Omental fat pad (tissue), 4 donors: ENCODE data around the gene SLC15A3. TPM values are rescaled to one million over a fixed set of nuclear protein-coding genes. Genes with fewer than 3 reads are reported as not detected.

Experiments
- ATAC-seq: fragments of 150-250 bp; one replicate; pipeline ENCODE4 v1.9.1; 2016; ENCODE audit warnings: mild to moderate bottlenecking, moderate library complexity; ENCODE audit not compliant: low FRiP score
- DNase-seq: peaks from one replicate; pipeline ENCODE4 v3.0.0-alpha.2; 2019; ENCODE audit warnings: low spot score
- total RNA-seq, 4 donors: library from RNA; depleted of rRNA; stranded (reverse); fragments of >200 nt; gene quantifications; one replicate each; pipeline ENCODE4 v1.1.0, GENCODE V29; 2016
- TF ChIP-seq, protein P1 (sequence below), 3 donors: fragments of 450-650 bp; IDR thresholded peaks; one replicate each; pipeline ENCODE4 v1.5.1; 2016 to 2017; ENCODE audit warnings: antibody characterized with exemption in 3 of 3, mild to moderate bottlenecking in 3 of 3, moderate library complexity in 2 of 3

SLC15A3 gene
- total RNA-seq, 4 donors from 2014 or later: 17.6 to 56.0 (median 32.3) TPM

DNA sequence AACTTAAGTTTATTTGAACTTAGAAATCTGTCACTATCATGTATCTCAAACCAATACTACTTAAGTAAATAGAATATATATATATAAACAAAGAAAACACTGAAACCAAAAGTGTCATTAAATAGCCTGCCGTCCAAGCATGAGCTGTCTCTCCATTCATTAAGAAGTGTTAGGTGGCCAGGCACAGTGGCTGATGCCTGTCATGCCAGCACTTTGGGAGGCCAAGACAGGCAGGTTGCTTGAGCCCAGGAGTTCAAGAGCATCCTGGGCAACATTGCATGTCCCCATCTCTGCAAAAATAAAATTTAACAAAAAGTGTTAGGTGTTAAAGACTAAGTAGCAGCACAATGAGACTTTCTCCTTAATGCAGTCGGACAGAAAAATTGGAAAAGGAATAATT lies 33.5 kb upstream of the SLC15A3 start:
- TF ChIP-seq, protein P1, sequence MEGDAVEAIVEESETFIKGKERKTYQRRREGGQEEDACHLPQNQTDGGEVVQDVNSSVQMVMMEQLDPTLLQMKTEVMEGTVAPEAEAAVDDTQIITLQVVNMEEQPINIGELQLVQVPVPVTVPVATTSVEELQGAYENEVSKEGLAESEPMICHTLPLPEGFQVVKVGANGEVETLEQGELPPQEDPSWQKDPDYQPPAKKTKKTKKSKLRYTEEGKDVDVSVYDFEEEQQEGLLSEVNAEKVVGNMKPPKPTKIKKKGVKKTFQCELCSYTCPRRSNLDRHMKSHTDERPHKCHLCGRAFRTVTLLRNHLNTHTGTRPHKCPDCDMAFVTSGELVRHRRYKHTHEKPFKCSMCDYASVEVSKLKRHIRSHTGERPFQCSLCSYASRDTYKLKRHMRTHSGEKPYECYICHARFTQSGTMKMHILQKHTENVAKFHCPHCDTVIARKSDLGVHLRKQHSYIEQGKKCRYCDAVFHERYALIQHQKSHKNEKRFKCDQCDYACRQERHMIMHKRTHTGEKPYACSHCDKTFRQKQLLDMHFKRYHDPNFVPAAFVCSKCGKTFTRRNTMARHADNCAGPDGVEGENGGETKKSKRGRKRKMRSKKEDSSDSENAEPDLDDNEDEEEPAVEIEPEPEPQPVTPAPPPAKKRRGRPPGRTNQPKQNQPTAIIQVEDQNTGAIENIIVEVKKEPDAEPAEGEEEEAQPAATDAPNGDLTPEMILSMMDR (IDR thresholded peaks at IDR 0.05): no peak
- no peak for ATAC-seq

GRCh38 chr11:60984636-60985035 lies 32.7 kb upstream of the SLC15A3 start:
- ATAC-seq (no peak), DNase-seq (no peak)
- TF ChIP-seq, protein P1 (IDR thresholded peaks at IDR 0.05): no peak

More for the DNA sequence above, 33.5 kb upstream of the SLC15A3 start:
- DNase-seq: no peak

DNA sequence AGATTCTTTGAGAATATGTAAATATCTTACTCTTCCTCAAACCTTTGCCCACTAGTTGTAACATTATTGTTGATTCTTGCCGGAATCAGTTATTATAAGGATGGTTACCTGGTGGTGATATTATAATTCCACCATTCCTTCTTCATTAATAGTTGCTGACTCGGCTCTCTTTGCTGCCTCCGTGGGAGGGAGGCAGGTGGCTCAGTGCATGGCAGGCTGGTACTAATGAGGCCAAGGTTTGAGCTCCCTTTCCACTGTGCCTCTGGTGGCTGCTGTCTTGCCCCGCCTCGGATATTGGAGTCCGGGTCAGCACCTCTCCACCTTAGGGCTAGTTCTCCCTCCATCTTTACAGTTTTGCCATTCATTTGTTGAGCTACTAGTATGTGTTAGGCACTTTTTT lies 32.2 kb upstream of the SLC15A3 start:
- ATAC-seq: no peak
- TF ChIP-seq, protein P1 (IDR thresholded peaks at IDR 0.05): no peak
- no peak for DNase-seq

DNA sequence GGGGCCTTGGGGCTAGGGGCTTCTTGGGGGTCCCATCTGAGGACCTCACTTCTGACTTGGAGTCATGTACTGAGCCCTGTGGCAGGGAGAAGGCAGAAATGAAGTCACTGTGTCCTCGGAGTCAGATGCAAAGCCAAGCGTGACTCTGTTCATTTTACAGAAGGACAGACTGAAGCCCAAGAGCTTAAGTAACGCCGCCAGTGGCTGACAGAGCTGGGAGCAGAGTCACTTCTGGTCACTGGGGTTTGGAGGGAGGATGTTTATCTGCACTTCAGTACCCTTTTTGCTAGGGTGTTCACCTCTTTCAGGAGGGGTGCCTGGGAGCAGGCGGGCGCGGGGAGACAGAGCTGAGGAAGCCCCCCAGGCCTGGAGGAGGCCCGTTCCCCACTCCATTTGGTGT lies 30.2 kb upstream of the SLC15A3 start:
- TF ChIP-seq, protein P1 (IDR thresholded peaks at IDR 0.05): no peak

GRCh38 chr11:60981515-60981914 lies 29.5 kb upstream of the SLC15A3 start:
- DNase-seq (no peak), ATAC-seq (no peak)
- TF ChIP-seq, protein P1 (IDR thresholded peaks at IDR 0.05): no peak

More for the DNA sequence above, 30.2 kb upstream of the SLC15A3 start:
- DNase-seq (no peak), ATAC-seq (no peak)

DNA sequence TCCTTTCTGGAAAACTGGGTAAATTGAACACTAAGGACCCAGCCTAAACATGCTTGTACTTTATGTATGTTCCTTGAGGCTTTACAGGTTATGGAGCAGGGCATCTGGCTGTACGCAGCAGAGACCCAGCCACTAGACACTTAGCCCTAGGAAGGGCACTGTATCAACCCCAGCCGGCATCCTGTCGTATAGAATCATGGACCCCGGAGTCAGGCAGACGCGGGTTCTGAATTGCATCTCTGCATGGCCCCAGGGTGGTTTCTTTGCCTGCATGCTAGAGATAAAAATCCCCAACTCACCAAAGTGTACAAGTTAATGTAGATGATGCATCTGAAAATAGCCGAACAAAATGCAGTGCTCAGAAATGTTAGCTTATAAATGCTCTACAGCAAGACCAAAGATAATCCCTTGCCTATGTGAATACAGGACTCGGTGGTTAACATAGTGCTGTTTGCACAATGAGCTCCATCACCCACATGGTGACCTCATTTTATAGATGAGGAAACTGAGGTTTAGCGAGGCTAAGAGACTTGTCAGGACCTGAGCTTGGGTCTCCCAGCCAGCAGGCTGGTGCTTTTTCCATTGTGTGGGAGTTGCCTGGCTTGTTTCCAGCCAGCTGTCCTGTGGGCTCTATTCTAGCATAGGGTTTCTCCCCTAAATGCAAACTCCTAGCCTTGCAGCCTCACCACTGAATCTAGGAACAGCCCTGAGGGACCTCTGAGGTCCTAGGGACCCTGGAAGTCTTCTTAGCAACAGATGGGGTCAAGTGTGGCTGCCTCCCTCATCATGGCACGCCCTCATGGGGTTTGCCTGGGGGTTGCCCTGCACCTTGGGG lies 26.8 kb upstream of the SLC15A3 start:
- TF ChIP-seq, protein P1 (IDR thresholded peaks at IDR 0.05): no peak
- ATAC-seq (no peak), DNase-seq (no peak)

DNA sequence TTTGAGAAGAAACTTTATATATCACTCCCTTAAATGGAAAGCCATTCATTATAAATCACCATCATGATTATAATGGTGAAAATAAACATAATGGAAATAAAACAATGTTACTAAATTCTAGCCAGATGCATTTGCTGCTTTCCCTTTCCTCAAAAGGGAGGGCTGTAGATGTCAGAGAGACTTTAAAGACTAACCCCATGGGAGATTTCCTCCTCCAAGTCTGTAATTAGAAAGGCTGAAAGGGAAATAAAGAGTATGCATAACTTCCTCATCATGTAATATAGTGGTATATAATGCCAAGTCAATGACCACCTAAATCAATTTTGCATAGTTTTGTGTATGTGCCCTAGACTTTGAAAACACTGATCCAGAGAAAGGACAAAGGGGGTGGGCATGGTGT lies 25.9 kb upstream of the SLC15A3 start:
- DNase-seq: no peak
- TF ChIP-seq, protein P1 (IDR thresholded peaks at IDR 0.05): no peak
- ATAC-seq: no peak
